ENCODE measurements around the gene ZNF74. TPM values are rescaled to one million over a fixed set of nuclear protein-coding genes. Genes with fewer than 3 reads are reported as not detected.

ZNF74 gene
- polyA plus RNA-seq, 3 donors = 1.9 to 4.8 (median 1.9) TPM

- no peak overlapping the region for H3K4me3 Mint-ChIP-seq
- Histone ChIP-seq H2AFZ (ENCODE audit: insufficient read depth, low read depth, low read length, poor library complexity, severe bottlenecking) (no peak overlapping the region), H3K36me3 (replicated peaks in 1 of 2; ENCODE audit: control insufficient read depth in 1 of 2, insufficient read depth in 2 of 2, low read length in 2 of 2) (no peaks in the 10 kb centered on the region), H3K79me2 (ENCODE audit: insufficient read depth, low read length) (no peaks in the 10 kb centered on the region), H3K4me1 (ENCODE audit: control insufficient read depth in 1 of 2, insufficient read depth in 2 of 2, low read length in 2 of 2) (peaks cover 5 to 11% of the 10 kb centered on the region in 2 donors), H3K4me3 (replicated peaks in 1 of 3; ENCODE audit: low read depth in 2 of 3, low read length in 3 of 3) (no peak overlapping the region), H3K27me3 (ENCODE audit: control insufficient read depth in 2 of 2, insufficient read depth in 2 of 2, low read length in 2 of 2) (no peaks in the 10 kb centered on the region), H3K27ac (ENCODE audit: low read depth in 1 of 2, low read length in 2 of 2) (no peak overlapping the region), H3K9ac (ENCODE audit: insufficient read depth, low read length, poor library complexity, severe bottlenecking) (no peak overlapping the region), H4K20me1 (ENCODE audit: insufficient read depth, low read length) (no peaks in the 10 kb centered on the region), H3K4me2 (replicated peaks; ENCODE audit: extremely low read depth, low read length, poor library complexity, severe bottlenecking) (peak overlapping the region; percentile 26), H3K9me3 (replicated peaks in 1 of 2; ENCODE audit: control insufficient read depth in 1 of 2, insufficient read depth in 1 of 2, low read length in 2 of 2) (peaks cover 0 to 5% of the 10 kb centered on the region in 2 donors)
- peaks cover 0 to 8% (median 4%) of the 10 kb centered on the region in 7 donors for H3K9me3 Mint-ChIP-seq
- intact Hi-C loops (cut with micrococcal nuclease) = no loop called here
- peaks cover 1 to 5% (median 2%) of the 10 kb centered on the region in 3 donors for H3K27me3 Mint-ChIP-seq (ENCODE audit: low read depth in 3 of 3)
- DNase-seq = peak in 1 of 3 donors; percentile 48
- H3K27ac Mint-ChIP-seq = peak overlapping the region in 2 of 7 donors; percentile 51 to 73
- no CpG with 5 or more reads among the region's 2 CpGs for WGBS (ENCODE audit: insufficient coverage)
- no peaks in the 10 kb centered on the region for H3K36me3 Mint-ChIP-seq
- TF ChIP-seq CTCF (IDR thresholded peaks at IDR 0.05) = no peak
- H3K4me1 Mint-ChIP-seq = peaks cover 16% of the 10 kb centered on the region
Measured at GRCh38 chr22:20386336-20386735, 7.6 kb upstream of the ZNF74 start.

- Histone ChIP-seq H3K9ac (ENCODE audit: insufficient read depth, low read length, poor library complexity, severe bottlenecking) (no peak overlapping the region), H3K4me1 (ENCODE audit: control insufficient read depth in 1 of 2, insufficient read depth in 2 of 2, low read length in 2 of 2) (peaks cover 5 to 11% of the 10 kb centered on the region in 2 donors), H3K36me3 (replicated peaks in 1 of 2; ENCODE audit: control insufficient read depth in 1 of 2, insufficient read depth in 2 of 2, low read length in 2 of 2) (no peaks in the 10 kb centered on the region), H3K9me3 (replicated peaks in 1 of 2; ENCODE audit: control insufficient read depth in 1 of 2, insufficient read depth in 1 of 2, low read length in 2 of 2) (peaks cover 0 to 5% of the 10 kb centered on the region in 2 donors), H3K4me3 (replicated peaks in 1 of 3; ENCODE audit: low read depth in 2 of 3, low read length in 3 of 3) (no peak overlapping the region), H3K27me3 (ENCODE audit: control insufficient read depth in 2 of 2, insufficient read depth in 2 of 2, low read length in 2 of 2) (no peaks in the 10 kb centered on the region), H3K79me2 (ENCODE audit: insufficient read depth, low read length) (no peaks in the 10 kb centered on the region), H3K27ac (ENCODE audit: low read depth in 1 of 2, low read length in 2 of 2) (no peak overlapping the region), H4K20me1 (ENCODE audit: insufficient read depth, low read length) (no peaks in the 10 kb centered on the region), H2AFZ (ENCODE audit: insufficient read depth, low read depth, low read length, poor library complexity, severe bottlenecking) (no peak overlapping the region), H3K4me2 (replicated peaks; ENCODE audit: extremely low read depth, low read length, poor library complexity, severe bottlenecking) (no peak overlapping the region)
- Mint-ChIP-seq H3K27ac (no peak overlapping the region), H3K27me3 (ENCODE audit: low read depth in 3 of 3) (peaks cover 1 to 5% (median 2%) of the 10 kb centered on the region in 3 donors), H3K36me3 (no peaks in the 10 kb centered on the region), H3K9me3 (peaks cover 0 to 8% (median 4%) of the 10 kb centered on the region in 7 donors), H3K4me1 (peaks cover 16% of the 10 kb centered on the region), H3K4me3 (no peak overlapping the region)
- intact Hi-C loops (cut with micrococcal nuclease) = no loop called here
- WGBS (ENCODE audit: insufficient coverage) = no CpG with 5 or more reads among the region's 4 CpGs
- TF ChIP-seq CTCF (IDR thresholded peaks at IDR 0.05) = no peak
- DNase-seq = no peak
Measured at GRCh38 chr22:20386972-20387371, 7.0 kb upstream of the ZNF74 start.
